GM18861 (cell line): ENCODE measurements around the gene LGSN.
"Not testable (repeated sequence)": the region's sequence is repeated elsewhere in the genome, so short reads cannot be mapped to it uniquely, and the experiment has no call there.

Experiments used
- ATAC-seq: cut with Tn5 transposase; IDR thresholded peaks from one replicate; pipeline ENCODE4 v1.9.1; 2021; ENCODE audit not compliant: unreplicated experiment

LGSN gene

DNA sequence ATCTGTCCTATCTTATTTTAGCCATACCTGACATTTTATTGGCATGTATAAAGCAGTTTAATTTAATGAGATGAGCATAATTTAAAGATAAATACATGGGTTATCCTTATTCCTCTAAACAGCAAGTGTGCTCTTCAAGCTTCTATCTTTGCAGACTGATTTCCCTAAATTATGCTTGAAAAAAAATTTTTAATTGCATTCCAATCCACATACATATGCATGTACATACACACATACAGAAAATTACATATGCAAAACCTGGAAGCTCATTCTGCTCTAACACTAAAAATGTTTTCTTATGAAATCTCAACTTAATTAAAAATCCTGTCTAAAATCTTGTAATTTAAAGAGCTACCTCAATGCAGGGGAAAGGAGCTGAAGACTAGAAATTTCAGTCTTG, 73.2 kb downstream of the LGSN start:
- ATAC-seq: no peak

DNA sequence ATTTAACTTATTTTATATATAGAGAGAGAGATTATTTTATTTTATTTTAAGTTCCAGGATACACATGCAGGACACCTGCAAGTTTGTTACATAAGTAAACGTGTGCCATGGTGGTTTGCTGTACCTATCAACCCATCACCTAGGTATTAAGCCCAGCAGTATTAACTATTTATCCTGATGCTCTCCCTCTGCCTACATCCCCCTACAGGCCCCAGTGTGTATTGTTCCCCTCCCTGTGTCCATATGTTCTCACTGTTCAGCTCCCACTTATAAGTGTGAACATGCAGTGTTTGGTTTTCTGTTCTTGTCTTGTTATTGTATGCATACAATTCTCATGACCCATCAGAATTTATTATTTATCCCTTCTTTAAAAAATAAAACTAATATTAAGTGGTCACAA, 73.9 kb downstream of the LGSN start:
- ATAC-seq: no peak

DNA sequence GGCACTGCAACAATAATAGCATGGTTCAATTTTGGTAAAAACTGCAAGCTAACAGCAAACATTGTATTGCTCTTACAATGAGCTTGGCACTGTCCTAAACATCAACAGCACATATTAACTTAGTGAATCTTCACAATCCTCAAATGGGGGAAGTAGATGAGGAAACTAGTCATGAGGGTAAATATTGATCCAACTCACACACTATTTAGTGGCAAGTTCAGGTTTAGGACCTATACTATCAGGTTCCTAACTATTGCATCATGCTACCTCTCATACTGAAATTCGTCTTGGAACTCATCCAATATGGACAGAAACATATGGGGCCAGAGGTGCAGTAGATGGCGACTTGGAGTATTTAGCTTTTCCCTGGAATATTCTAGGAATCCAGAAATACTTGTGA, 74.4 kb downstream of the LGSN start:
- ATAC-seq: no peak

DNA sequence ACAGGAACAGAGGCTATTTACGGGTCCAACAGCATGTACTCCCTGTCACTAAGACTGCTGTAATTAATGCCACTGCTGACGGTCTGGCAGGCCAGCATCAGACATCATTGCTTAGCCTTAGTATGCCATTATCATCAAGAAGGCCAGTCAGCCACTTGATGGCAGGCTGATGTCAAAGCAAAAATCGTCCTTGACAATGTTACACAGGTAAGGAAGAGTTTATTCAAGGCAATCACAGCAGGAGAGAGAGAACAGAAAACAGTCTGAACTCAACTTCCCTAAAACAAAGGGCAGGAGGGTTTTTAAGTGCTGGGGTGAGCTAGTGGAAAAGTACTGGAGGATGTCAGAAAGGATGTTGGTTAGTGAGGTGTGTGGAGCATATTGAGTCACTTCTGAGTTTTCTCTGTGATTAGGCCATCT, 83.4 kb downstream of the LGSN start:
- ATAC-seq: peak; percentile 69

DNA sequence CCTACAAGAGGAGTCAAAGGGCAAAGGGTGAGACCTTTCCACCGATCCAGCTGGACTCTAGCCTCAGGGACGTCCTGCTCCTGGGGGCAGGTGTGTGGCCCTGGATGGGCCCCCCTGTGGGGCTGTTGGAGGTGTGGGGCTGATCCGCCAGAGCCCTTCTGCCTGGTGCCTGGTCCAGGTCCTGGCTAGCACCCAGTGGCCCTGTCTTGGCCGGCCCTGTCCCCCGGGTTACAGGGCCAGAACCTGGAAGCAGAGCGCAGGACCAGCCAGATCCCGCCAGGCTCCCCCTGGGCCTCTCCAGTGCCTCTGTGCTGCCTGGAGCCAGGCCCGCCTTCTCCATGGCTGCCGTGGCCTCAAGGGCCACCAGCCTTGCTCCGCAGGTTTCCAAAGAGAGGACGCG, 89.3 kb downstream of the LGSN start:
- ATAC-seq: not testable (repeated sequence)

DNA sequence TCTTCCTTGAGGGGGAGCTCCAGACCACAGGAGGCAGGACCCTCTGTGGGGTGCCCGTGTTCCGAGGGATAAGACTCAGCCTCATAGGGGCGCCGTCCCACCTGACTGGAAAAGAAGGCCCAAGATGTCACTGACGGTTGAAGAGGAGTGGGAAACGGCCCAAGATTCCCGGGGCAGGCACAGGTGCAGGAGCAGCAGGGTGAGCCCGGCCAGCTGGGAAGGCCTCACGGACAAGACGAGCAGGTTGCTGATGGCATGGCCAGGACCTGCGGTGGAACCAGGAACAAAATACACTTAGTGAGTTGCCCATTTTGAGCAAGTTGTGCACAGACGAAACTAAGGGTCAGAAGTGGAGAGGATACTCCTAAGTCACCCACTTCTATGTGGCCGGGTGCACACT, 89.8 kb downstream of the LGSN start:
- not testable (repeated sequence) for ATAC-seq

DNA sequence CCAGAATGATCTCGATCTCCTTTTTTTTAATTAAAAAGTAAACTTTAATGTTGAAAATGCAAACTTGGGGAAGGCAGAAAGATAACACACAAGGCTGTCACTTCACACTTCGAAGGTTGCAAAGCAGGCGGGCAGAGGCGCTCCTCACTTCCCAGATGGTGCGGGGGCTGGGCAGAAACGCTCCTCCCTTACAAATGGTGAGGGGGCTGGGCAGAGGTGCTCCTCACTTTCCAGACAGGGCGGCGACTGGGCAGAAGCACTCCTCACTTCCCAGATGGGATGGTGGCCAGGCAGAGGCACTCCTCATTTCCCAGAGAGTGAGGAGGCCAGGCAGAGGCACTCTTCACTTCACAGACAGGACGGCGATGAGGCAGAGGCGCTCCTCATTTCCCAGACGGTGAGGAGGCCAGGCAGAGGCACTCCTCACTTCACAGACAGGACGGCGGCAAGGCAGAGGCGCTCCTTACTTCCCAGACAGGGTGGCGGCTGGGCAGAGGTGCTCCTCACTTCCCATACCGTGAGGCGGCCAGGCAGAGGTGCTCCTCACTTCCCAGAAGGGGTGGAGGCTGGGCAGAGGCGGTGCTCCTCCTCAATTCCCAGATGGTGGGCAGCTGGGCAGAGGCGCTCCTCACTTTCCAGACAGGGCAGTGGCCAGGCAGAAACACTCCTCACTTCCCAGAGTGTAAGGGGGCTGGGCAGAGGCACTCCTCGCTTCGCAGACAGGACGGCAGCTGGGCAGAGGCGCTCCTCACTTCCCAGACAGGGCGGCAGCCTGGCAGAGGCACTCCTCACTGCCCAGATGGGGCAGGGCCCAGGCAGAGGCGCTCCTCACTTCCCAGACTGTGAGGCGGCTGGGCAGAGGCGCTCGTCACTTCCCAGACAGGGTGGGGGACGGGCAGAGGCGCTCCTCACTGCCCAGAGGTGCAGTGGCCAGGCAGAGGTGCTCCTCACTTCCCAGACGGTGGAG, 91.6 kb downstream of the LGSN start:
- ATAC-seq: not testable (repeated sequence)

DNA sequence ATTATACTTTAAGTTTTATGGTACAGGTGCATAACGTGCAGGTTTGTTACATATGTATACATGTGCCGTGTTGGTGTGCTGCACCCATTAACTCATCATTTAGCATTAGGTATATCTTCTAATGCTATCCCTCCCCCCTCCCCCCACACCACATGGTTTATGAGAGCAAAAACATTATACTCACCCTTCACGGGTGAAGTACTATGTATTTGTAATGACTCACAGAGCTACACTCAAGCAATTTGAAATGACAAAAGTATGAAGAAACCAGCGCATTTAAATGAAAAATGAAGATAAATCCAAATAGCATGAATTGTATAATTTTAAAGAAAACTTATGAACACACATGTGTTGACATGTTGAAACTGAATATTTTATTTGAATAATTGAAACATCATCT, 93.8 kb downstream of the LGSN start:
- ATAC-seq: not testable (repeated sequence)
